GM12878 (cell line): ENCODE data around the gene GPR34. TPM values are rescaled to one million over a fixed set of nuclear protein-coding genes. Genes with fewer than 3 reads are reported as not detected.
A peak's percentile ranks its signal among the peaks of the same experiment; 100 is the strongest.

Experiments used
- ATF7 ChIP-seq: fragments of 450-650 bp; IDR thresholded peaks from 2 replicates; pipeline ENCODE4 v1.6.1; 2016; ENCODE audit warnings: low read depth, mild to moderate bottlenecking
- BCLAF1 ChIP-seq: fragments of 450-650 bp; IDR thresholded peaks from 2 replicates; pipeline ENCODE4 v1.6.1; 2017; ENCODE audit warnings: antibody characterized with exemption, mild to moderate bottlenecking, moderate library complexity
- BRCA1 ChIP-seq: IDR thresholded peaks from 2 replicates; pipeline ENCODE4 v1.6.1; 2011; ENCODE audit warnings: low read depth, low read length, improper control_type of control experiment
- EGR1 ChIP-seq, 2 experiments: IDR thresholded peaks; 1 replicate in 1 of 2; 2 replicates in 1 of 2; pipeline ENCODE4 v1.6.1; 2011 to 2012; ENCODE audit warnings: low read depth in 2 of 2, low read length in 2 of 2, borderline replicate concordance in 1 of 2, mild to moderate bottlenecking in 1 of 2, moderate library complexity in 1 of 2
- EZH2 ChIP-seq: IDR thresholded peaks from 2 replicates; pipeline ENCODE4 v1.6.1; 2012; ENCODE audit warnings: low read depth, mild to moderate bottlenecking, control low read depth, inconsistent platforms, low read length, borderline replicate concordance; ENCODE audit not compliant: control insufficient read depth
- FOXK2 ChIP-seq: fragments of 450-650 bp; IDR thresholded peaks from 2 replicates; pipeline ENCODE4 v1.6.1; 2017; ENCODE audit warnings: mild to moderate bottlenecking, moderate library complexity
- HDAC6 ChIP-seq: fragments of 200-600 bp; sonication (generic); IDR thresholded peaks from one replicate; pipeline ENCODE4 v1.8.0; 2017; ENCODE audit warnings: antibody characterized with exemption; ENCODE audit not compliant: unreplicated experiment
- HSF1 ChIP-seq: fragments of 150-350 bp; IDR thresholded peaks from 2 replicates; pipeline ENCODE4 v1.6.1; 2014; ENCODE audit warnings: mild to moderate bottlenecking, low read depth, low read length
- IRF4 ChIP-seq: IDR thresholded peaks from 2 replicates; pipeline ENCODE4 v1.6.1; 2011; ENCODE audit warnings: low read depth, low read length
- KLF5 ChIP-seq: fragments of 450-650 bp; IDR thresholded peaks from 2 replicates; pipeline ENCODE4 v1.6.1; 2014; ENCODE audit warnings: mild to moderate bottlenecking; ENCODE audit not compliant: partially characterized antibody
- PBX3 ChIP-seq: IDR thresholded peaks from 2 replicates; pipeline ENCODE4 v1.6.1; 2011; ENCODE audit warnings: mild to moderate bottlenecking, low read depth, low read length, moderate library complexity; ENCODE audit not compliant: insufficient replicate concordance
- POU2F2 ChIP-seq: IDR thresholded peaks from 3 replicates; pipeline ENCODE4 v1.6.1; 2011; ENCODE audit warnings: low read depth, mild to moderate bottlenecking, low read length, borderline replicate concordance
- REST ChIP-seq: IDR thresholded peaks from 2 replicates; pipeline ENCODE4 v1.6.1; 2012; ENCODE audit warnings: mild to moderate bottlenecking, low read depth, low read length
- RFX5 ChIP-seq: IDR thresholded peaks from 2 replicates; pipeline ENCODE4 v1.6.1; 2011; ENCODE audit warnings: low read depth, low read length, improper control_type of control experiment
- TAF1 ChIP-seq: IDR thresholded peaks from 2 replicates; pipeline ENCODE4 v1.6.1; 2011; ENCODE audit warnings: mild to moderate bottlenecking, low read depth, low read length, borderline replicate concordance
- USF2 ChIP-seq: IDR thresholded peaks from 2 replicates; pipeline ENCODE4 v1.6.1; 2011; ENCODE audit warnings: low read depth, low read length, improper control_type of control experiment, borderline replicate concordance
- polyA plus RNA-seq, 11 experiments: library from polyadenylated mRNA; depleted of rRNA in 4 of 11; unstranded in 6 of 11; stranded (reverse) in 5 of 11; fragments of >200 nt; fragmentation: Nextera tagmentation in 4 of 11; fragmentation: Illumina TruSeq in 1 of 11; extraction: Ambion mirVana in 4 of 11; extraction: Trizol in 1 of 11; gene quantifications; 1 replicate in 1 of 11; 2 replicates in 10 of 11; pipeline versions ENCODE4 v1.2.1 to v1.2.3, GENCODE V29; 2011 to 2016; ENCODE audit warnings: inconsistent platforms in 2 of 11, missing spikeins in 2 of 11, low read depth in 1 of 11
- total RNA-seq, 4 experiments: library from RNA; depleted of rRNA in 3 of 4; stranded (reverse); fragments of >200 nt in 3 of 4; fragmentation: Illumina TruSeq in 1 of 4; extraction: Trizol in 1 of 4; gene quantifications; 2 replicates each; pipeline versions ENCODE4 v1.2.1 to v1.2.3, GENCODE V29; 2013 to 2021

GPR34 gene
- total and polyA plus RNA-seq, 10 of the 15 experiments (the other 5 are each of a cell fraction or from before 2014, with no cell fraction given): 0.12 to 0.84 (median 0.28) TPM; not detected in 1

- TF ChIP-seq USF2 (no peak), EGR1 (IDR thresholded peaks at IDR 0.05; ENCODE audit: borderline replicate concordance in 1 of 2, low read depth in 2 of 2, low read length in 2 of 2) (no peak), EZH2 (no peak), ATF7 (peak; percentile 35; the same call in 1 of the 2 replicates), TAF1 (no peak), IRF4 (peak; percentile 76; the same call in 1 of the 2 replicates), FOXK2 (no peak), HDAC6 (no peak), RFX5 (no peak), KLF5 (no peak), BCLAF1 (no peak), BRCA1 (no peak), PBX3 (no peak), POU2F2 (peak; percentile 71; the same call in 1 of the 3 replicates), HSF1 (no peak), REST (no peak)
Observed at GRCh38 chrX:41705680-41706374, 17.1 kb downstream of the GPR34 start (continued).
